ENCODE measurements around the gene SMIM44. TPM values are rescaled to one million over a fixed set of nuclear protein-coding genes. Genes with fewer than 3 reads are reported as not detected.

Gene SMIM44
- total RNA-seq, 1 donor from 2014 or later, result not detected

DNA sequence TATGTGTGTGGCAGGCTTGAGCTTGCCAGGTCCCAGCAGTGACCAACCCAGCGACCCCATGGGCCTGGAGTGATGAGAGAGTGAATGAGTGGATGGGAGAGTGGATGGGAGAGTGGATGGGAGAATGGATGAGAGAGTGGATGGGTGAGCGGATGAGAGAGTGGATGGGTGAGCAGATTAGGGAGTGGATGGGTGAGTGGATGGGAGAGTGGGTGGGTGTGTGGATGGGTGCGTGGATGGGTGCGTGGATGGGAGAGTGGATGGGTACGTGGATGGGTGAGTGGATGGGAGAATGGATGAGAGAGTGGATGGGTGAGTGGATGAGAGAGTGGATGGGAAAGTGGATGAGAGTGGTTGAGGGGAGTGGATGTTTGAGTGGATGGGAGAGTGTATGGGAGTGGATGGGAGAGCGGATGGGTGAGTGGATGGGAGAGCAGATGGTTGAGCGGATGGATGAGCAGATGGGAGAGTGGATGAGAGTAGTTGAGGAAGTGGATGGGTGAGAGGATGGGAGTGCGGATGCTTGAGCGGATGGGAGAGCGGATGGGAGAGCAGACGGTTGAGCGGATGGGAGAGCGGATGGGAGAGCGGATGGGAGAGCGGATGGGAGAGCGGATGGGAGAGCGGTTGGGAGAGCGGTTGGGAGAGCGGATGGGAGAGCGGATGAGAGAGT, 45.4 kb upstream of the SMIM44 start:
- peaks cover 0 to 71% of the 10 kb centered on the region in 2 donors for H3K36me3 ChIP-seq
- intact Hi-C loops (cut with DNase I), result no loop called here
- DNase-seq (ENCODE audit: extremely low spot score in 2 of 2), result no peak

DNA sequence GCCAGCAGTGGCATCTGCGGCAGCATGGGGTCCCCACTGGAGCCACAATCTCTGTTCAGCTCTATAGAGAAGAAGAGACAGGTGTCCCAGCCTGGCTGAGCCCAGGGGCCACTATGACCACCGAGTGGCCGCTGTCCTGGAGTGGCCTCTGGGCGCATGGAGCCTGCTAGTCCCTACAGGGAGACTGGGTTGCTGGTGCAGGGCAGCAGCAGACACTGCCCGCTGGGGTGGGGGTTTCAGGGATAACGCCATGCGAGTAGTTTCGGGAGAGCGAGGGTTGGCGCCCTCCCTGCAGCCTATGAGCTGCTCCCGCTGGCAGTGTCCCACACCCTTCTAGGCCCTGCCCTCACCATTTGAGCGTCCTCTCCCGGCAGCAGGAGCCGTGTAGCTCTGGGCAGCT, 44.8 kb upstream of the SMIM44 start:
- DNase-seq (ENCODE audit: extremely low spot score in 2 of 2), result no peak
- H3K9me3 ChIP-seq, result no peaks in the 10 kb centered on the region
- intact Hi-C loops (cut with DNase I), result no loop called here
- H3K27ac ChIP-seq, result no peak overlapping the region
- no peaks in the 10 kb centered on the region for H3K4me1 ChIP-seq
- TF ChIP-seq POLR2A (IDR thresholded peaks at IDR 0.05) (no peak), POLR2AphosphoS5 (IDR thresholded peaks at IDR 0.05; ENCODE audit: insufficient read depth in 1 of 2, low read depth in 1 of 2) (no peak)
- TF ChIP-seq, protein P1, sequence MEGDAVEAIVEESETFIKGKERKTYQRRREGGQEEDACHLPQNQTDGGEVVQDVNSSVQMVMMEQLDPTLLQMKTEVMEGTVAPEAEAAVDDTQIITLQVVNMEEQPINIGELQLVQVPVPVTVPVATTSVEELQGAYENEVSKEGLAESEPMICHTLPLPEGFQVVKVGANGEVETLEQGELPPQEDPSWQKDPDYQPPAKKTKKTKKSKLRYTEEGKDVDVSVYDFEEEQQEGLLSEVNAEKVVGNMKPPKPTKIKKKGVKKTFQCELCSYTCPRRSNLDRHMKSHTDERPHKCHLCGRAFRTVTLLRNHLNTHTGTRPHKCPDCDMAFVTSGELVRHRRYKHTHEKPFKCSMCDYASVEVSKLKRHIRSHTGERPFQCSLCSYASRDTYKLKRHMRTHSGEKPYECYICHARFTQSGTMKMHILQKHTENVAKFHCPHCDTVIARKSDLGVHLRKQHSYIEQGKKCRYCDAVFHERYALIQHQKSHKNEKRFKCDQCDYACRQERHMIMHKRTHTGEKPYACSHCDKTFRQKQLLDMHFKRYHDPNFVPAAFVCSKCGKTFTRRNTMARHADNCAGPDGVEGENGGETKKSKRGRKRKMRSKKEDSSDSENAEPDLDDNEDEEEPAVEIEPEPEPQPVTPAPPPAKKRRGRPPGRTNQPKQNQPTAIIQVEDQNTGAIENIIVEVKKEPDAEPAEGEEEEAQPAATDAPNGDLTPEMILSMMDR (IDR thresholded peaks at IDR 0.05), result no peak
- H3K27me3 ChIP-seq, result no peaks in the 10 kb centered on the region
- peaks cover 0 to 71% of the 10 kb centered on the region in 2 donors for H3K36me3 ChIP-seq
- no peak overlapping the region for H3K4me3 ChIP-seq

More for the DNA sequence above, 45.4 kb upstream of the SMIM44 start:
- H3K27me3 ChIP-seq, result no peaks in the 10 kb centered on the region
- no peaks in the 10 kb centered on the region for H3K9me3 ChIP-seq
- no peak overlapping the region for H3K27ac ChIP-seq
- H3K4me3 ChIP-seq, result no peak overlapping the region
- no peaks in the 10 kb centered on the region for H3K4me1 ChIP-seq
- TF ChIP-seq POLR2AphosphoS5 (IDR thresholded peaks at IDR 0.05; ENCODE audit: insufficient read depth in 1 of 2, low read depth in 1 of 2) (no peak), POLR2A (IDR thresholded peaks at IDR 0.05) (no peak)
- TF ChIP-seq, protein P1 (IDR thresholded peaks at IDR 0.05), result no peak

DNA sequence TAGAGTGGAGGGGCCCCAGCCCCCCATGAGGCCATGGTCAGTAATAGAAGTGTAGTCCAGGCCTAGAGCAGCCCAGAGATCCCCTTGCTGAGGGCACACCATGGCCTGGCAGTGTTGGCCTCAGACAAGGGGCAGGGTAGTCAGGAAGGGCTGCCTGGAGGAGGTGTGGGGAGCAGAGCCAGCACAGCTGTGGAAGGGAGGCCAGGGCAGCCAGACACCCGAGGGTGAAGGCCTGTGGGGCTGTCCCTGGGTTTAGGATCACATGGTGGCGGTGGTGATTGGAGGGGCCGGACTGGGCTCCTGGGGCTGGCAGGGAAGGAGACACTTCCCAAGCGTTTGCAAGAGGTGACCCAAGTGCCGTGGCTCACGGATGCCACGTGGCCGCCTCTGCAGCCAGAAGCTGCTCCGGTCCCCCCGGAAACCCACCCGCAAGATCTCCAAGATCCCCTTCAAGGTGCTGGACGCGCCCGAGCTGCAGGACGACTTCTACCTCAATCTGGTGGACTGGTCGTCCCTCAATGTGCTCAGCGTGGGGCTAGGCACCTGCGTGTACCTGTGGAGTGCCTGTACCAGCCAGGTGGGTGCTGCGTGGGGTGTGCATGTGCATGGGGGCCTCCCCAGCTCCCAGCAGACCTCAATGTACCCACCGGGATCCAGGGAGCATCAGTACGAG, 44.1 kb upstream of the SMIM44 start:
- H3K36me3 ChIP-seq, result peaks cover 0 to 68% of the 10 kb centered on the region in 2 donors

DNA sequence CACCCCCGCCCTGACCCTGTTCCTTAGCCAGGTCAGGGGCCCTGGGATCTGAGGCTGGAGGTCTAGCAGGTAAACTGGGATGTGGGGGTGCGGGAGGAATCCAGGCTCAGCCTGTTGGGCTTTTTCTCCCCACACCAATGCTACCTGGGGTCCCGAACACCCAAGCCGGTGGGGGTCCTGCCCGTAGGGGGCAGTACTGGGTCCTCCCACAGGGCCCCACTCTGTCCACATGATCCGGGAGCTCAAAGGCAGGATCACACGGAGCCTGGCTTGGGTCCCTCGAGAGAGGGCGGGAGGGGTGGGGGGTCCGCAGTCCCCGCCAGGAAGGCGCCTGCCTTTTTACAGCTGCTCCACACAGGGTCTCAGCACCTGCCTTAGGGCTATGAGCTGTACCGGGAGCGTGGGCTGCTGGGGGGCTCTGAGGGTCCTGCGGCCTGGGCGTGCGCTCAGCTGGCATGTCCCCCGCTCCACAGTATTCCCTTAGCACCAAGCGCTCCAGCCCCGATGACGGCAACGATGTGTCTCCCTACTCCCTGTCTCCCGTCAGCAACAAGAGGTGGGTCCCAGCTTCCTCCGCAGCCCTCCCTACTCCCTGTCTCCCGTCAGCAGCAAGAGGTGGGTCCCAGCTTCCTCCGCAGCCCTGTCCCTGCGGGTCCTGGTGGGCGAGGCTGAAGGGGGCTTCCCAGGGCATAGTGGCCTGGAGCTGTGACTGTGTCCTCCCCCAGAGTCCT, 43.4 kb upstream of the SMIM44 start:
- Histone ChIP-seq H3K27me3 (no peaks in the 10 kb centered on the region), H3K27ac (no peak overlapping the region), H3K9me3 (no peaks in the 10 kb centered on the region), H3K4me1 (peaks cover 10% of the 10 kb centered on the region), H3K4me3 (no peak overlapping the region), H3K36me3 (peaks cover 0 to 62% of the 10 kb centered on the region in 2 donors)
- no peak for TF ChIP-seq POLR2AphosphoS5 (IDR thresholded peaks at IDR 0.05; ENCODE audit: insufficient read depth in 1 of 2, low read depth in 1 of 2)
- no peak for TF ChIP-seq POLR2A (IDR thresholded peaks at IDR 0.05)
- TF ChIP-seq, protein P1 (IDR thresholded peaks at IDR 0.05), result no peak
- DNase-seq (ENCODE audit: extremely low spot score in 2 of 2), result no peak
- intact Hi-C loops (cut with DNase I), result no loop called here

More for the DNA sequence above, 44.1 kb upstream of the SMIM44 start:
- intact Hi-C loops (cut with DNase I), result no loop called here
- Histone ChIP-seq H3K27me3 (no peaks in the 10 kb centered on the region), H3K4me1 (peaks cover 7% of the 10 kb centered on the region), H3K27ac (no peak overlapping the region), H3K4me3 (no peak overlapping the region), H3K9me3 (no peaks in the 10 kb centered on the region)
- DNase-seq (ENCODE audit: extremely low spot score in 2 of 2), result no peak
- TF ChIP-seq POLR2A (IDR thresholded peaks at IDR 0.05) (no peak), POLR2AphosphoS5 (IDR thresholded peaks at IDR 0.05; ENCODE audit: insufficient read depth in 1 of 2, low read depth in 1 of 2) (no peak)

DNA sequence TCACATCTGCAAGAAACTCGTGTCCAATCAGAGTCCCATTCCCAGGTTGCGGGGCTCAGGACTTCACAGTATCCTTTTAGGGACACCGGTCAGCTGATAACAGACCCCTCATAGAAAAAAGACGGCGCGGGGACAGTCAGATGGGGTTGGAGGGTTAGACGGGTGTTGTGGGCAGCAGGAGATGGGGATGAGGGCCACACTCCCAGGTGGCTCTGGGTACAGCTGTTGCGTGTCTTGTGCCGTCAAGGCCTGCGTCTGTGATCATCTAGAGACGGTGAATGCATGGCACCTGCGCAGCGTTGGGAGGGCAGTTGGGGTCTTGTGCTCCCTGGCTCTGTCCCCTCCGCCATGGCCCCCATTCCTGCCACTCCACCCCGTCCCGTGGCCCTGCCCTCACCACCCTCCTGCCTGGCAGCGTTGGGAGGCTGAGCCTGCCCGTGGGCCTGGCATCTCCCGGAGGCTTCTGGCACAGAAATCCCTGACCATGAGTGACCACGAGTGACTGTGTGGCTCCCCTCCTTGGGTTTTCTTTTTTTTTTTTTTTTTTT, 41.7 kb upstream of the SMIM44 start:
- no peak overlapping the region for H3K4me3 ChIP-seq
- DNase-seq (ENCODE audit: extremely low spot score in 2 of 2), result no peak
- TF ChIP-seq, protein P1 (IDR thresholded peaks at IDR 0.05), result no peak
- TF ChIP-seq POLR2AphosphoS5 (IDR thresholded peaks at IDR 0.05; ENCODE audit: insufficient read depth in 1 of 2, low read depth in 1 of 2) (no peak), POLR2A (IDR thresholded peaks at IDR 0.05) (no peak)
- H3K36me3 ChIP-seq, result peaks cover 0 to 50% of the 10 kb centered on the region in 2 donors
- H3K9me3 ChIP-seq, result no peaks in the 10 kb centered on the region
- H3K27ac ChIP-seq, result no peak overlapping the region
- no peaks in the 10 kb centered on the region for H3K27me3 ChIP-seq
- intact Hi-C loops (cut with DNase I), result no loop called here
- peaks cover 25% of the 10 kb centered on the region for H3K4me1 ChIP-seq
